Measurements from ENCODE around the gene BARHL2. TPM values are rescaled to one million over a fixed set of nuclear protein-coding genes. Genes with fewer than 3 reads are reported as not detected.

The BARHL2 gene
- total RNA-seq, 1 experiment from 2014 or later: not detected

GRCh38 chr1:90710579-90711536 lies 6.2 kb downstream of the BARHL2 start:
- no peak for DNase-seq (ENCODE audit: low spot score)

- no peak for DNase-seq (ENCODE audit: low spot score)
These were observed 7.6 kb downstream of the BARHL2 start for GRCh38 chr1:90709535-90709934.

- DNase-seq (ENCODE audit: low spot score): no peak
These were observed 8.3 kb downstream of the BARHL2 start for GRCh38 chr1:90708826-90709225.

GRCh38 chr1:90708236-90708786 lies 8.8 kb downstream of the BARHL2 start:
- DNase-seq (ENCODE audit: low spot score): no peak

GRCh38 chr1:90707363-90707710 lies 9.8 kb downstream of the BARHL2 start:
- DNase-seq (ENCODE audit: low spot score): peak; percentile 7

GRCh38 chr1:90706437-90707362 lies 10.4 kb downstream of the BARHL2 start:
- DNase-seq (ENCODE audit: low spot score): no peak

GRCh38 chr1:90705956-90706355 lies 11.1 kb downstream of the BARHL2 start:
- DNase-seq (ENCODE audit: low spot score): no peak

- DNase-seq (ENCODE audit: low spot score): no peak
These were observed 12.3 kb downstream of the BARHL2 start for GRCh38 chr1:90704817-90705216.

- no peak for DNase-seq (ENCODE audit: low spot score)
These were observed 22.3 kb downstream of the BARHL2 start for GRCh38 chr1:90694846-90695245.

- no peak for DNase-seq (ENCODE audit: low spot score)
These were observed 29.4 kb downstream of the BARHL2 start for GRCh38 chr1:90687747-90688146.

- DNase-seq (ENCODE audit: low spot score): no peak
These were observed 41.8 kb downstream of the BARHL2 start for GRCh38 chr1:90675161-90675847.

GRCh38 chr1:90671741-90672140 lies 45.4 kb downstream of the BARHL2 start:
- DNase-seq (ENCODE audit: low spot score): no peak

GRCh38 chr1:90671251-90671650 lies 45.9 kb downstream of the BARHL2 start:
- no peak for DNase-seq (ENCODE audit: low spot score)

All from H4 (cell line).